Activated CD4-positive, alpha-beta T cell treated with anti-CD3 and anti-CD28 coated beads, Interleukin-2, amount 10 ng/mL, durations not matched to agents 7 days and 5 days (primary cell): Measurements from ENCODE around the gene RUNX2. TPM values are rescaled to one million over a fixed set of nuclear protein-coding genes. Genes with fewer than 3 reads are reported as not detected.

Experiments
- CTCF ChIA-PET: fragments of 350-600 bp; sonication (Branson Sonifier 250); formaldehyde crosslinking; loops from one replicate; lab custom pipeline; 2021; ENCODE audit warnings: antibody characterized with exemption; lab: Charles Lee
- POLR2A ChIA-PET: fragments of 350-600 bp; sonication (Branson Sonifier 250); formaldehyde crosslinking; loops from one replicate; lab custom pipeline; 2021; ENCODE audit warnings: antibody characterized with exemption; lab: Charles Lee
- DNase-seq: peaks from one replicate; pipeline ENCODE4 v3.0.0-alpha.2; 2020
- H3K27ac Mint-ChIP-seq: one replicate; pipeline ENCODE4 v1.8.0; 2021; ENCODE audit warnings: mild to moderate bottlenecking, moderate library complexity, mixed read lengths
- H3K27me3 Mint-ChIP-seq: one replicate; pipeline ENCODE4 v1.8.0; 2021; ENCODE audit warnings: mixed read lengths
- H3K36me3 Mint-ChIP-seq: one replicate; pipeline ENCODE4 v1.8.0; 2021; ENCODE audit warnings: low read depth, mixed read lengths
- H3K4me1 Mint-ChIP-seq: one replicate; pipeline ENCODE4 v1.8.0; 2021; ENCODE audit warnings: mixed read lengths
- H3K4me3 Mint-ChIP-seq: one replicate; pipeline ENCODE4 v1.8.0; 2021; ENCODE audit warnings: mild to moderate bottlenecking, moderate library complexity, mixed read lengths
- H3K9me3 Mint-ChIP-seq: one replicate; pipeline ENCODE4 v1.8.0; 2021; ENCODE audit warnings: mixed read lengths
- total RNA-seq, 2 experiments: library from RNA; stranded (reverse); gene quantifications; one replicate each; pipeline ENCODE4 v1.2.3, GENCODE V29; 2021

Gene RUNX2
- total RNA-seq, 2 experiments from 2014 or later: 13.2 to 13.4 TPM

DNA sequence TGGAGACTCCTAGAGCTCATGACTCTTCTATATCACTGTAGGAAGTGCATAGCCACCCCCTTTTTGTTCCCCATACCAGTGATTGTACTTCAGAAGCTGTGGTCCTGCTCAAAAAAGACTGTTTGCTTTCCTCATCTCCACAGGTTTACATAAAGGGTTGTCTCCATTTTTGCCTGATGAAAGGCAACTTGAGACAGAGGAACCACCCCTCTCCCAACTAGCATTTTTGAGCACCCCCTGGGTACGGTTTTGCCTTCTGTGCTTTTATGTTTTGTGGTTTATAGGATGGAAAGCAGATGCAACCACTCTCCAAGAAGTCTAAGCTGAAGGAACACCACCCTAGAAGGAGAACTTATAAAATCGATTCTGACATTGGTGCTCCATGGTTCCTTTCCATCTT lies 177.3 kb downstream of the RUNX2 start:
- Mint-ChIP-seq H3K36me3 (peaks cover 16% of the 10 kb centered on the region), H3K4me3 (no peak overlapping the region), H3K9me3 (no peaks in the 10 kb centered on the region), H3K27ac (no peak overlapping the region), H3K4me1 (peaks cover 13% of the 10 kb centered on the region), H3K27me3 (no peaks in the 10 kb centered on the region)
- CTCF ChIA-PET: no interaction called here
- no peak for DNase-seq
- POLR2A ChIA-PET: no interaction called here

GRCh38 chr6:45507186-45507585 lies 179.1 kb downstream of the RUNX2 start:
- Mint-ChIP-seq H3K4me3 (no peak overlapping the region), H3K27ac (no peak overlapping the region), H3K4me1 (peaks cover 13% of the 10 kb centered on the region), H3K9me3 (no peaks in the 10 kb centered on the region), H3K27me3 (no peaks in the 10 kb centered on the region), H3K36me3 (peaks cover 12% of the 10 kb centered on the region)
- no peak for DNase-seq
- ChIA-PET CTCF (interaction anchor here (1.0 kb wide), 1 partner anchor 22 kb away, joined by 4 read pairs; no protein-coding TSS in a partner anchor), POLR2A (no interaction called here)

DNA sequence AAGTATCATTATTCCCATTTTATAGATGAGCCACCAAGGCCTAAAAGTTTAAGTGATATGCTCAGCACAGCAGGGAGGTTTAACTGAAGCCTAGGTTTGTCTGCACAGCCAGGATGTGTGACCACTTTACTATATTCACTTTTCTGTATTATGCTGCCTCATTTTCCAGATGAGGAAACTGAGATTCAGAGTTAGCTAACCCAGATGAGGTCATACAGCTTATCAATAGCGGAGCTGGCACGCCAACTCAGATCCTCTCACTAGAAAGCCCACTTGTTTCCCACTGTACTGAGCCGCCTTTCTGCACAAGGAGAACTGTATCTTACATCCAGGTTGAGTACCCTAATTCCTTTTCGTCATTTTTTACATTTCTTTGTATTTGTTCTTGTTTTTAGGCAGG lies 181.3 kb downstream of the RUNX2 start:
- Mint-ChIP-seq H3K36me3 (peaks cover 12% of the 10 kb centered on the region), H3K9me3 (no peaks in the 10 kb centered on the region), H3K4me1 (peaks cover 13% of the 10 kb centered on the region), H3K27ac (no peak overlapping the region), H3K4me3 (no peak overlapping the region), H3K27me3 (no peaks in the 10 kb centered on the region)
- DNase-seq: no peak
- CTCF ChIA-PET: interaction anchor here (0.6 kb wide), 1 partner anchor 353 kb away, joined by 3 read pairs; no protein-coding TSS in a partner anchor
- POLR2A ChIA-PET: no interaction called here

DNA sequence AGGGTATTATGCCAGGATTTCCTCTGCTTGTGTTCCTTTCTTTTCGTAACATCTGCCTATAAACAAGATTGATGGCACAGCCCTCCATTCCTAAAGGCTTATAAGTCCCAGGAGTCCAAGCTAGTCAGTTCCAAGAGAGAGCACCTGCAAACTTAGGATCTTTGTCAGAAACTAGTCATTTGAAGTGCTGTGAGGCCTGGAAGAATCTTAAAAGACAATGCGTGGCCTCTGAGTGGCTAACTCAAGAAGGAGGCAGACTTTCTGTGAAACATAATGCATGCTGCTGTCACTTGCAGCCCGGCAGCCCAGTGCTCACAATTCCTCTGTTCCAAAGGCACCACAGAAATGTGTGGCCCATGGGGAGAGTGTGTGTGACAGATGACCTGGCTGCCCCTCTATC lies 184.6 kb downstream of the RUNX2 start:
- H3K4me3 Mint-ChIP-seq: no peak overlapping the region
- CTCF ChIA-PET: no interaction called here
- no peak for DNase-seq
- H3K9me3 Mint-ChIP-seq: no peaks in the 10 kb centered on the region
- POLR2A ChIA-PET: no interaction called here
- H3K27me3 Mint-ChIP-seq: no peaks in the 10 kb centered on the region
- H3K27ac Mint-ChIP-seq: no peak overlapping the region
- no peaks in the 10 kb centered on the region for H3K4me1 Mint-ChIP-seq
- H3K36me3 Mint-ChIP-seq: peaks cover 14% of the 10 kb centered on the region

GRCh38 chr6:45513213-45513618 lies 185.1 kb downstream of the RUNX2 start:
- no peaks in the 10 kb centered on the region for H3K4me1 Mint-ChIP-seq
- no peak overlapping the region for H3K27ac Mint-ChIP-seq
- peaks cover 14% of the 10 kb centered on the region for H3K36me3 Mint-ChIP-seq
- DNase-seq: no peak
- ChIA-PET CTCF (no interaction called here), POLR2A (no interaction called here)
- H3K27me3 Mint-ChIP-seq: no peaks in the 10 kb centered on the region
- no peak overlapping the region for H3K4me3 Mint-ChIP-seq
- no peaks in the 10 kb centered on the region for H3K9me3 Mint-ChIP-seq

- CTCF ChIA-PET: no interaction called here
- H3K36me3 Mint-ChIP-seq: peaks cover 14% of the 10 kb centered on the region
Observed at GRCh38 chr6:45513843-45514242, 185.7 kb downstream of the RUNX2 start.

GRCh38 chr6:45514454-45515230 lies 186.5 kb downstream of the RUNX2 start:
- Mint-ChIP-seq H3K4me3 (no peak overlapping the region), H3K4me1 (no peaks in the 10 kb centered on the region)
- POLR2A ChIA-PET: no interaction called here

More at GRCh38 chr6:45513843-45514242, 185.7 kb downstream of the RUNX2 start:
- Mint-ChIP-seq H3K4me1 (no peaks in the 10 kb centered on the region), H3K4me3 (no peak overlapping the region), H3K9me3 (no peaks in the 10 kb centered on the region), H3K27me3 (no peaks in the 10 kb centered on the region), H3K27ac (no peak overlapping the region)
- DNase-seq: no peak
- POLR2A ChIA-PET: no interaction called here

GRCh38 chr6:45518013-45518720 lies 190.0 kb downstream of the RUNX2 start:
- no peaks in the 10 kb centered on the region for H3K9me3 Mint-ChIP-seq
- CTCF ChIA-PET: no interaction called here
- DNase-seq: no peak
- no peaks in the 10 kb centered on the region for H3K27me3 Mint-ChIP-seq
- POLR2A ChIA-PET: no interaction called here
- no peak overlapping the region for H3K4me3 Mint-ChIP-seq
- H3K27ac Mint-ChIP-seq: no peak overlapping the region
- H3K36me3 Mint-ChIP-seq: peaks cover 10% of the 10 kb centered on the region
- H3K4me1 Mint-ChIP-seq: peaks cover 12% of the 10 kb centered on the region

More at GRCh38 chr6:45514454-45515230, 186.5 kb downstream of the RUNX2 start:
- Mint-ChIP-seq H3K36me3 (peaks cover 14% of the 10 kb centered on the region), H3K27me3 (no peaks in the 10 kb centered on the region), H3K9me3 (no peaks in the 10 kb centered on the region), H3K27ac (no peak overlapping the region)
- DNase-seq: no peak
- CTCF ChIA-PET: no interaction called here

DNA sequence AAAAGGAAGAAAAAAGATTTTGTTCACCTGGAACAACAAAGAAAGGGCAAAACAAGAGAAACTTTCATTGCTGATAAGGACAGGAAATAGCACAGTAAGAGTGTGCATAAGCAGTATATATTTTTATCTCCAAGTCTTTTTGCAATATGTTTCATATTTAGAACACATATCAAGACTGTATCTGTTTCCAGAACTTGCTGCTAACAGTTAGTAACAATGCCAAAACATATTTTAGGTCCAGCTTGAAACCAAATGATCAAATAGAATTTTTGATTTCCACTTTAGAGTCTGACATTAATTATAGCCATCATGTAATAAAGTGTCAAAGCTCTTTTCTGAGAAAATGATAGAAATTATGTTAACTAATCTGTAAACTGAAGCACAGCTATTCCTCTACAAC lies 193.1 kb downstream of the RUNX2 start:
- Mint-ChIP-seq H3K27ac (no peak overlapping the region), H3K9me3 (no peaks in the 10 kb centered on the region), H3K36me3 (no peaks in the 10 kb centered on the region), H3K27me3 (no peaks in the 10 kb centered on the region), H3K4me1 (peaks cover 12% of the 10 kb centered on the region), H3K4me3 (no peak overlapping the region)
- DNase-seq: no peak
- CTCF ChIA-PET: no interaction called here
- POLR2A ChIA-PET: no interaction called here

- Mint-ChIP-seq H3K9me3 (peaks cover 2% of the 10 kb centered on the region), H3K27ac (no peak overlapping the region), H3K4me1 (peaks cover 12% of the 10 kb centered on the region), H3K36me3 (peaks cover 2% of the 10 kb centered on the region), H3K4me3 (no peak overlapping the region), H3K27me3 (no peaks in the 10 kb centered on the region)
- no peak for DNase-seq
- ChIA-PET CTCF (no interaction called here), POLR2A (no interaction called here)
Observed at GRCh38 chr6:45522486-45522885, 194.4 kb downstream of the RUNX2 start.

DNA sequence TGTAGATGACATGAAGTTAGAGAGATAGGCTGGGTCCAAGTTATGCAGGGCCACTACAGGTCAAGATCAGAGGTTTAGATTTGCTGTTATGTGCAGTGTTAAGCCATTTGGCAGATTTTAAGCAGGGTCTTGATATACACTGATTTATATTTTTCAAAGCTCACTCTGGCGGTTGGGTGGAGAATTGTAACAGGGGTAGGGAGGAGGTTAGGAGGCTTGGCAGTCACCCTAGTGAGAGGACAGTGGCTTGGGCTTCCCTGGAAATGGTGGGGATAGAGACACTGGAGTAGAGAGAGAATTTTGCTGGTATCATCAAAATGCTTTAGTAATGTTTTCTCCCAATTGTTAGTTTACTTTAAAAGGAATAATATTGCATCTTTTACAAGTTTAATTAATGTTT lies 199.1 kb downstream of the RUNX2 start:
- Mint-ChIP-seq H3K4me3 (no peak overlapping the region), H3K4me1 (no peaks in the 10 kb centered on the region), H3K27me3 (no peaks in the 10 kb centered on the region), H3K27ac (no peak overlapping the region), H3K9me3 (peaks cover 8% of the 10 kb centered on the region), H3K36me3 (peaks cover 8% of the 10 kb centered on the region)
- ChIA-PET CTCF (no interaction called here), POLR2A (no interaction called here)
- no peak for DNase-seq

- POLR2A ChIA-PET: no interaction called here
- H3K36me3 Mint-ChIP-seq: peaks cover 13% of the 10 kb centered on the region
- no peak for DNase-seq
Observed at GRCh38 chr6:45531999-45532595, 204.0 kb downstream of the RUNX2 start.

DNA sequence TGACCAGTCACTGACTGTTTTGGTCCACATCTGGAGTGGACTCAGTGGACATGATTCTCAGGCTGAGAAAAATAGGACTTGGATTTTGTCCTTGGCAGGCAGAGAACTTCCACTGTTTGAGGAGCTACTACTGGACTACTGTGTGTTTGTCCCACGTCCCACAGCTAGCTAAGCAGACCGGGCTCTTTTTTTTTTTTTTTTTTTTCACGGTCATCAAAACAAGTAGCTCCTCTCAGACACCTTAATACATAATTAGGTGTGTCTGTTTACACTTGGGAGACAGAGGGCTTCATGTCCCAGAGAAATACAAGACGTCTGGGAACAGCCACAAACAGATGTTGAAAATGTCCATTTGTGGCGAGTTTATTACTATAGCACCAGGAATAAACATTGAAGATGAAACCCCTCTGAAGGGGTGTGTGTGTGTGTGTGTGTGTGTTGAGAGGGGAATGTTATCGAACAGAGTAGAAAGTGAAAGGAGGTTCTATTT lies 204.6 kb downstream of the RUNX2 start:
- no peak for DNase-seq
- Mint-ChIP-seq H3K27me3 (no peaks in the 10 kb centered on the region), H3K4me1 (peaks cover 10% of the 10 kb centered on the region), H3K4me3 (no peak overlapping the region), H3K36me3 (peaks cover 14% of the 10 kb centered on the region), H3K9me3 (peaks cover 3% of the 10 kb centered on the region), H3K27ac (no peak overlapping the region)
- POLR2A ChIA-PET: no interaction called here
- CTCF ChIA-PET: interaction anchor here (0.7 kb wide), 1 partner anchor 1789 kb away, joined by 3 read pairs; no protein-coding TSS in a partner anchor

More at GRCh38 chr6:45531999-45532595, 204.0 kb downstream of the RUNX2 start:
- Mint-ChIP-seq H3K27ac (no peak overlapping the region), H3K27me3 (no peaks in the 10 kb centered on the region), H3K4me3 (no peak overlapping the region), H3K4me1 (peaks cover 10% of the 10 kb centered on the region), H3K9me3 (peaks cover 7% of the 10 kb centered on the region)
- CTCF ChIA-PET: interaction anchor here (0.6 to 0.8 kb wide), 4 partner anchors 15 to 1788 kb away, joined by 3 to 4 read pairs (median 3); no protein-coding TSS in a partner anchor
